HFFc6 (cell line): ENCODE data around the gene RNF130. TPM values are rescaled to one million over a fixed set of nuclear protein-coding genes. Genes with fewer than 3 reads are reported as not detected.
"Not testable (repeated sequence)": the region's sequence is repeated elsewhere in the genome, so short reads cannot be mapped to it uniquely, and the experiment has no call there.

Experiments
- DNase-seq: peaks from one replicate; pipeline ENCODE4 v3.0.0-alpha.2; 2018
- H3K27ac Mint-ChIP-seq: 2 replicates; pipeline ENCODE4 v1.8.0; 2020; ENCODE audit warnings: mild to moderate bottlenecking, mixed read lengths
- H3K27me3 Mint-ChIP-seq: 2 replicates; pipeline ENCODE4 v1.8.0; 2021; ENCODE audit warnings: mild to moderate bottlenecking, moderate library complexity, mixed read lengths; ENCODE audit not compliant: insufficient read depth
- H3K36me3 Mint-ChIP-seq: 2 replicates; pipeline ENCODE4 v1.8.0; 2021; ENCODE audit warnings: low read depth, mixed read lengths
- H3K4me1 Mint-ChIP-seq: 2 replicates; pipeline ENCODE4 v1.8.0; 2020; ENCODE audit warnings: low read depth, mixed read lengths
- H3K4me3 Mint-ChIP-seq: 2 replicates; pipeline ENCODE4 v1.8.0; 2020; ENCODE audit warnings: mild to moderate bottlenecking, moderate library complexity, mixed read lengths
- H3K9me3 Mint-ChIP-seq: 2 replicates; pipeline ENCODE4 v1.8.0; 2020; ENCODE audit warnings: mild to moderate bottlenecking, mixed read lengths
- CTCF ChIP-seq: fragments of 200-600 bp; sonication (generic); IDR thresholded peaks from 2 replicates; pipeline ENCODE4 v1.5.0; 2021; ENCODE audit warnings: antibody characterized with exemption, mild to moderate bottlenecking
- total RNA-seq, 6 experiments: library from RNA; stranded (reverse); fragmentation: NEBNext Ultra II Directional; extraction: Animal tissue kit (Norgen Biotek cat#: 25700); gene quantifications; 2 replicates in 1 of 6; 3 replicates in 5 of 6; pipeline ENCODE4 v1.2.3, GENCODE V29; 2021

RNF130 gene
- total RNA-seq, 6 experiments from 2014 or later: 0.37 to 7.5 (median 0.93) TPM

GRCh38 chr5:180026734-180027458 lies 44.7 kb downstream of the RNF130 start:
- H3K36me3 Mint-ChIP-seq: no peaks in the 10 kb centered on the region
- TF ChIP-seq CTCF: no peak
- no peak overlapping the region for H3K4me3 Mint-ChIP-seq
- DNase-seq: no peak
- H3K27me3 Mint-ChIP-seq: peaks cover 2% of the 10 kb centered on the region; the same call in 1 of the 2 replicates
- no peak overlapping the region for H3K27ac Mint-ChIP-seq
- H3K4me1 Mint-ChIP-seq: no peaks in the 10 kb centered on the region
- H3K9me3 Mint-ChIP-seq: no peaks in the 10 kb centered on the region; the same call in 1 of the 2 replicates

GRCh38 chr5:180026320-180026719 lies 45.2 kb downstream of the RNF130 start:
- H3K27ac Mint-ChIP-seq: no peak overlapping the region
- no peaks in the 10 kb centered on the region for H3K36me3 Mint-ChIP-seq
- no peak overlapping the region for H3K4me3 Mint-ChIP-seq
- H3K27me3 Mint-ChIP-seq: peaks cover 2% of the 10 kb centered on the region; the same call in 1 of the 2 replicates
- no peaks in the 10 kb centered on the region; the same call in 1 of the 2 replicates for H3K9me3 Mint-ChIP-seq
- no peaks in the 10 kb centered on the region for H3K4me1 Mint-ChIP-seq
- DNase-seq: no peak
- no peak for TF ChIP-seq CTCF

DNA sequence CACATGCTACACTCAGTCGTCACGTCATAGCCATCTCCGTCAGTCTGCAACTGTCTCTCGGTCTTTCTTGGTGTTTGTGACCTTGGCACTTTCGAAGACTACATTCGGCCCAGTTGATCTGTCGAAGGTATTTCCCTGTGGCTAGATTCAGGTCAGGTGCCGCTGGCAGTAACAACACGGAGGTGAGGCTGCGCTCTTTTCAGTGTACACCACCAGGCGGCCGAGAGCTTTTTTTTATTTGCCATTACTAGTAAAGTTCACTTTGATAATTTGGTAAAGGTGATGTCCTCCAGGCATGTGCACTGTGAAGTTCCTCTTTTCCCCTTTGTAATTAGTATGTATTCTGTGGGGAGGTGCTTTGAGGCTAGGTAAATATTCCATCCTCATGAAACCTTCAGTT lies 49.7 kb downstream of the RNF130 start:
- peaks cover 18% of the 10 kb centered on the region; the same call in 1 of the 2 replicates for H3K9me3 Mint-ChIP-seq
- H3K36me3 Mint-ChIP-seq: 0 out of 2 replicates have a peak, but pooled peaks cover 5% of the 10 kb centered on the region
- H3K27ac Mint-ChIP-seq: no peak overlapping the region
- no peaks in the 10 kb centered on the region for H3K4me1 Mint-ChIP-seq
- TF ChIP-seq CTCF: 0 out of 2 replicates have a peak, but pooled peaks have one; percentile 12
- DNase-seq: no peak
- no peak overlapping the region for H3K4me3 Mint-ChIP-seq
- H3K27me3 Mint-ChIP-seq: peaks cover 4% of the 10 kb centered on the region; the same call in 1 of the 2 replicates

- Mint-ChIP-seq H3K36me3 (0 out of 2 replicates have a peak, but pooled peaks cover 5% of the 10 kb centered on the region), H3K4me1 (no peaks in the 10 kb centered on the region), H3K9me3 (peaks cover 18% of the 10 kb centered on the region; the same call in 1 of the 2 replicates), H3K27me3 (peaks cover 3% of the 10 kb centered on the region), H3K4me3 (peak overlapping the region; percentile 67; the same call in 1 of the 2 replicates), H3K27ac (no peak overlapping the region)
- TF ChIP-seq CTCF: no peak
- no peak for DNase-seq
These were observed 51.4 kb downstream of the RNF130 start for GRCh38 chr5:180020176-180020575.

DNA sequence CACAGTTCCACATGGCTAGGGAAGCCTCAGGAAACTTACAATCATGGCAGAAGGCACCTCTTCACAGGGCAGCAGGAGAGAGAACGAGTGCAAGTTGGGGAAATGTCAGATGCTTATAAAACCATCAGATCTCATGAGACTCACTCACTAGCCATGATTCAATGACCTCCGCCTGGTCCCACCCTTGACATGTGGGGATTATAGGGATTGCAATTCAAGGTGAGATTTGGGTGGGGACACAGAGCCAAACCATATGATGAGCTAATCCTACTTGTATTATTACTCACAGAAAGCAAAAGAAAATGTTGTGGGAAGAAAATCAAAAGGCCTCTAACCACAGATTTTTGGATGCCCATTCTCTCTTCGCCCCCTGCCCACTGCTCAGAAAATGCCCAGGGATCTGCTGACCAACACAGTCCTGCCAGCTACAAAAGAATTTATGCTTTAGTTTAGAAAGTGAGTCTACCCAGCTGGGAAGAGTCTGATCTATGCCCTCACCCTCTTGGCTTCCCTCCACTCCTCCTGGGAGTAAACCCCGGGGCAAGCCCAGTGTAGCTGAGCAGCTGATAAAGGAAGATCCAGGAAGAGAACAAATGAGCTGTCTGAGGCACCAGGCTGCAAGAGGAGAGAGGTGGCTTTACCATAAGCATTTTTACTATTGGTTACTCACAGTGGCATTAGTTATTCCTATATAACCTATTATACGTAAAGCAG lies 53.1 kb downstream of the RNF130 start:
- Mint-ChIP-seq H3K9me3 (peaks cover 18% of the 10 kb centered on the region; the same call in 1 of the 2 replicates), H3K27ac (no peak overlapping the region), H3K36me3 (0 out of 2 replicates have a peak, but pooled peaks cover 5% of the 10 kb centered on the region), H3K4me3 (no peak overlapping the region), H3K27me3 (peaks cover 3% of the 10 kb centered on the region), H3K4me1 (no peaks in the 10 kb centered on the region)
- no peak for DNase-seq
- no peak for TF ChIP-seq CTCF

GRCh38 chr5:180015523-180015922 lies 56.0 kb downstream of the RNF130 start:
- H3K4me1 Mint-ChIP-seq, H3K36me3 Mint-ChIP-seq, DNase-seq, H3K27ac Mint-ChIP-seq, H3K27me3 Mint-ChIP-seq, H3K4me3 Mint-ChIP-seq: not testable (repeated sequence)
- peaks cover 13% of the 10 kb centered on the region; the same call in 1 of the 2 replicates for H3K9me3 Mint-ChIP-seq
